ENCODE measurements around the gene TWNK.

TWNK gene

GRCh38 chr10:100986952-100987684, at the start of gene TWNK, which contains the start of gene MRPL43:
TSS of gene TWNK (plus strand) at chr10:100987543. CDS start at chr10:100988211, 668 bp downstream.
TSS of gene MRPL43 (minus strand) at chr10:100987497. CDS start at chr10:100987443, 54 bp downstream.
- Histone ChIP-seq H3K27me3 (ENCODE audit: insufficient read depth, low read length) (no peaks in the 10 kb centered on the region), H3K79me2 (ENCODE audit: insufficient read depth, low read length) (peaks cover 15% of the 10 kb centered on the region), H3F3A (ENCODE audit: insufficient read depth, low read length) (no peaks in the 10 kb centered on the region), H3K27ac (ENCODE audit: low read depth, low read length, poor library complexity, severe bottlenecking) (peak within 1 kb of the TSS; percentile 79), H3K4me3 (ENCODE audit: low read depth, low read length, poor library complexity, severe bottlenecking) (peak within 1 kb of the TSS; percentile 88), H2AFZ (ENCODE audit: low read length) (no peak within 1 kb of the TSS), H3K9me2 (ENCODE audit: low read depth, low read length) (no peaks in the 10 kb centered on the region), H3K9me3 (ENCODE audit: low read length) (no peaks in the 10 kb centered on the region), H4K20me1 (ENCODE audit: insufficient read depth, low read length) (no peaks in the 10 kb centered on the region), H3K4me2 (ENCODE audit: low read length) (peak within 1 kb of the TSS; percentile 95), H3K36me3 (ENCODE audit: insufficient read depth, low read length) (peaks cover 30% of the 10 kb centered on the region), H3K4me1 (ENCODE audit: insufficient read depth, low read length, severe bottlenecking) (peaks cover 16% of the 10 kb centered on the region), H3K9ac (ENCODE audit: low read length) (peak within 1 kb of the TSS; percentile 86)
- TF ChIP-seq, protein P1, sequence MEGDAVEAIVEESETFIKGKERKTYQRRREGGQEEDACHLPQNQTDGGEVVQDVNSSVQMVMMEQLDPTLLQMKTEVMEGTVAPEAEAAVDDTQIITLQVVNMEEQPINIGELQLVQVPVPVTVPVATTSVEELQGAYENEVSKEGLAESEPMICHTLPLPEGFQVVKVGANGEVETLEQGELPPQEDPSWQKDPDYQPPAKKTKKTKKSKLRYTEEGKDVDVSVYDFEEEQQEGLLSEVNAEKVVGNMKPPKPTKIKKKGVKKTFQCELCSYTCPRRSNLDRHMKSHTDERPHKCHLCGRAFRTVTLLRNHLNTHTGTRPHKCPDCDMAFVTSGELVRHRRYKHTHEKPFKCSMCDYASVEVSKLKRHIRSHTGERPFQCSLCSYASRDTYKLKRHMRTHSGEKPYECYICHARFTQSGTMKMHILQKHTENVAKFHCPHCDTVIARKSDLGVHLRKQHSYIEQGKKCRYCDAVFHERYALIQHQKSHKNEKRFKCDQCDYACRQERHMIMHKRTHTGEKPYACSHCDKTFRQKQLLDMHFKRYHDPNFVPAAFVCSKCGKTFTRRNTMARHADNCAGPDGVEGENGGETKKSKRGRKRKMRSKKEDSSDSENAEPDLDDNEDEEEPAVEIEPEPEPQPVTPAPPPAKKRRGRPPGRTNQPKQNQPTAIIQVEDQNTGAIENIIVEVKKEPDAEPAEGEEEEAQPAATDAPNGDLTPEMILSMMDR (IDR thresholded peaks at IDR 0.05; ENCODE audit: low read length), result no peak
- no peak for TF ChIP-seq EZH2 (IDR thresholded peaks at IDR 0.05; ENCODE audit: borderline replicate concordance, low read length)

DNA sequence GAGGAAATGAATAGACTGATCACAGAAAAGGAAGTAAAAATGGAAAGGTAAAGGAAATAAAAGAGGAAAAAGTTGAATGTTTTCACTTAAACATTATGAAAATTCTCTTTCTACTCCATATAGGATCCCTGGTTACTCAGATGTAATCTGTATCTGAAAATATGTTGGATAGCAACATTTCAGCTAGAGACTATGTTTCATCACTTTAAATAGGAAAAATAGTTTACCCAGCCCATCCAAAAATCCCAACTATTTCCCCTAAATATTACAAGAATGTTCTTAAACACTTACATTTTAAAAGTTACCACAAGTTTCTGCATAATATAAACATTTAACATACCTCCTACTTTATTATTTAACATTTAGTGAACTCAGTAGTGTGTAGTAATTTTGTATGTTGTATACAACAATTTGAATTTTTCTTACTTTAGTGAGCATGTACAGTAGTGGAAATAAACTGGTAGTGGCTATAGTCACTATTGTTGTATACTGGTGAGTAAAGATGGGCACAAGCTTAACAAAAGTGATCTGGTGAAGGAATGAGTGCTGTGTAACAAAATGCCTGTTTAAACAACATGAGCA, 47.5 kb upstream of the TWNK start:
- H3K36me3 ChIP-seq (ENCODE audit: insufficient read depth, low read length), result peaks cover 33% of the 10 kb centered on the region
- no peak overlapping the region for H3K27ac ChIP-seq (ENCODE audit: low read depth, low read length, poor library complexity, severe bottlenecking)

DNA sequence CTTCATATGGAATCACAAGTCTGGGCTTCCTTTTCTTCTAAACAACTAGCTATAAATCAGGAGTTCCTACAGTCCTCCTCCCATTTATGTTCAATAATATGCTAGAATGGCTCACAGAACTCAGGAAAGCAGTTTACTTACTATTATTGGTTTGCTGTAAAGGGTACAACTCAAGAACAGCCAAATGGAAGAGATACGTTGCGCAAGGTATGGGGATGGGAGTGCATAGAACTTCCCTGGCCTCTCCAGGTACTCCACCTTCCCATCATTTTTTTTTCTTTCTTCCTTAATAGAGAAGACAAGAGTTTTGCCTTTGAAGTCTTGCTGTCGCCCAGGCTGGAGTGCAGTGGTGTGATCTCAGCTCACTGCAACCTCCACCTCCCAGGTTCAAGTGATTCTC, 45.1 kb upstream of the TWNK start:
- Histone ChIP-seq H3K9ac (ENCODE audit: low read length) (no peak overlapping the region), H2AFZ (ENCODE audit: low read length) (no peak overlapping the region), H3K4me2 (ENCODE audit: low read length) (no peak overlapping the region), H3K4me3 (ENCODE audit: low read depth, low read length, poor library complexity, severe bottlenecking) (no peak overlapping the region), H3K36me3 (ENCODE audit: insufficient read depth, low read length) (peaks cover 41% of the 10 kb centered on the region), H3K27me3 (ENCODE audit: insufficient read depth, low read length) (no peaks in the 10 kb centered on the region), H3K79me2 (ENCODE audit: insufficient read depth, low read length) (no peaks in the 10 kb centered on the region), H3K27ac (ENCODE audit: low read depth, low read length, poor library complexity, severe bottlenecking) (no peak overlapping the region), H3K9me2 (ENCODE audit: low read depth, low read length) (no peaks in the 10 kb centered on the region), H3K4me1 (ENCODE audit: insufficient read depth, low read length, severe bottlenecking) (no peaks in the 10 kb centered on the region), H3F3A (ENCODE audit: insufficient read depth, low read length) (no peaks in the 10 kb centered on the region), H4K20me1 (ENCODE audit: insufficient read depth, low read length) (no peaks in the 10 kb centered on the region), H3K9me3 (ENCODE audit: low read length) (no peaks in the 10 kb centered on the region)
- TF ChIP-seq EZH2 (IDR thresholded peaks at IDR 0.05; ENCODE audit: borderline replicate concordance, low read length), result no peak
- TF ChIP-seq, protein P1 (IDR thresholded peaks at IDR 0.05; ENCODE audit: low read length), result no peak

More for the DNA sequence above, 47.5 kb upstream of the TWNK start:
- no peaks in the 10 kb centered on the region for H3F3A ChIP-seq (ENCODE audit: insufficient read depth, low read length)
- no peak overlapping the region for H2AFZ ChIP-seq (ENCODE audit: low read length)
- no peaks in the 10 kb centered on the region for H3K79me2 ChIP-seq (ENCODE audit: insufficient read depth, low read length)
- H3K4me2 ChIP-seq (ENCODE audit: low read length), result no peak overlapping the region
- no peak for TF ChIP-seq EZH2 (IDR thresholded peaks at IDR 0.05; ENCODE audit: borderline replicate concordance, low read length)
- TF ChIP-seq, protein P1 (IDR thresholded peaks at IDR 0.05; ENCODE audit: low read length), result no peak
- no peak overlapping the region for H3K4me3 ChIP-seq (ENCODE audit: low read depth, low read length, poor library complexity, severe bottlenecking)
- no peaks in the 10 kb centered on the region for H4K20me1 ChIP-seq (ENCODE audit: insufficient read depth, low read length)
- no peaks in the 10 kb centered on the region for H3K9me2 ChIP-seq (ENCODE audit: low read depth, low read length)
- H3K27me3 ChIP-seq (ENCODE audit: insufficient read depth, low read length), result no peaks in the 10 kb centered on the region
- no peak overlapping the region for H3K9ac ChIP-seq (ENCODE audit: low read length)
- no peaks in the 10 kb centered on the region for H3K4me1 ChIP-seq (ENCODE audit: insufficient read depth, low read length, severe bottlenecking)
- H3K9me3 ChIP-seq (ENCODE audit: low read length), result no peaks in the 10 kb centered on the region

Measured in OCI-LY1 (cell line).